Left lung (tissue), 10 donors: ENCODE measurements around the gene IFTAP. TPM values are rescaled to one million over a fixed set of nuclear protein-coding genes. Genes with fewer than 3 reads are reported as not detected.

Source experiments
- ATAC-seq: fragments of 200-7000 bp; cut with Tn5 transposase; one replicate; pipeline ENCODE4 v1.9.1; 2020; ENCODE audit warnings: moderate library complexity
- DNase-seq, 4 donors: peaks; one replicate each; pipeline ENCODE4 v3.0.0-alpha.2; 2013 to 2020
- H3K27ac ChIP-seq, 2 donors: fragments of 200-600 bp; sonication (generic) in 1 of 2; one replicate each; pipeline versions ENCODE4 v1.5.0 to v1.8.0; 2020 to 2021
- H3K27me3 ChIP-seq, 2 donors: fragments of 200-600 bp; sonication (generic) in 1 of 2; one replicate each; pipeline versions ENCODE4 v1.5.0 to v1.8.0; 2020 to 2021
- H3K36me3 ChIP-seq, 2 donors: fragments of 200-600 bp; sonication (generic) in 1 of 2; one replicate each; pipeline versions ENCODE4 v1.5.0 to v1.8.0; 2020 to 2021
- H3K4me1 ChIP-seq, 2 donors: fragments of 200-600 bp; one replicate each; pipeline ENCODE4 v1.8.0; 2021
- H3K4me3 ChIP-seq, 2 donors: fragments of 200-600 bp; sonication (generic) in 1 of 2; one replicate each; pipeline versions ENCODE4 v1.5.0 to v1.8.0; 2020 to 2021; ENCODE audit warnings: mild to moderate bottlenecking in 1 of 2
- H3K9me3 ChIP-seq, 2 donors: fragments of 200-600 bp; sonication (generic) in 1 of 2; one replicate each; pipeline versions ENCODE4 v1.5.0 to v1.8.0; 2020 to 2021
- intact Hi-C, 2 donors: fragments of 100-400 bp; cut with DNase I; formaldehyde crosslinking; loops; one replicate each; pipeline versions ENCODE4 v1.11.2 to v1.14.2; 2022
- polyA plus RNA-seq, 6 donors: library from polyadenylated mRNA; unstranded; fragments of 120-200 nt; gene quantifications; one replicate each; pipeline ENCODE4 v1.2.1, GENCODE V29; 2013; ENCODE audit not compliant: insufficient read length in 6 of 6
- total RNA-seq, 2 donors: library from RNA; stranded (reverse); fragmentation: NEBNext Ultra II Directional; extraction: Animal tissue kit (Norgen Biotek cat#: 25700); gene quantifications; one replicate each; pipeline ENCODE4 v1.2.1, GENCODE V29; 2021
- TF ChIP-seq, protein P1 (sequence below), 2 donors: fragments of 200-600 bp; sonication (generic) in 1 of 2; IDR thresholded peaks; one replicate each; pipeline versions ENCODE4 v1.5.0 to v1.8.0; 2021; ENCODE audit warnings: antibody characterized with exemption in 2 of 2
- donor health status: DM: no; HTN: yes; CAD: no.
- donor health status: DM: no; HTN: no; CAD: no.

Gene IFTAP
- total and polyA plus RNA-seq, 8 donors: 11.8 to 53.9 (median 48.4) TPM

- Histone ChIP-seq H3K36me3 (no peaks in the 10 kb centered on the region), H3K4me1 (peaks cover 0 to 6% of the 10 kb centered on the region in 2 donors), H3K27ac (no peak overlapping the region), H3K4me3 (no peak overlapping the region), H3K9me3 (no peaks in the 10 kb centered on the region), H3K27me3 (peaks cover 10 to 43% of the 10 kb centered on the region in 2 donors)
- ATAC-seq (no peak), DNase-seq (no peak)
- intact Hi-C loops: no loop called here
- TF ChIP-seq, protein P1, sequence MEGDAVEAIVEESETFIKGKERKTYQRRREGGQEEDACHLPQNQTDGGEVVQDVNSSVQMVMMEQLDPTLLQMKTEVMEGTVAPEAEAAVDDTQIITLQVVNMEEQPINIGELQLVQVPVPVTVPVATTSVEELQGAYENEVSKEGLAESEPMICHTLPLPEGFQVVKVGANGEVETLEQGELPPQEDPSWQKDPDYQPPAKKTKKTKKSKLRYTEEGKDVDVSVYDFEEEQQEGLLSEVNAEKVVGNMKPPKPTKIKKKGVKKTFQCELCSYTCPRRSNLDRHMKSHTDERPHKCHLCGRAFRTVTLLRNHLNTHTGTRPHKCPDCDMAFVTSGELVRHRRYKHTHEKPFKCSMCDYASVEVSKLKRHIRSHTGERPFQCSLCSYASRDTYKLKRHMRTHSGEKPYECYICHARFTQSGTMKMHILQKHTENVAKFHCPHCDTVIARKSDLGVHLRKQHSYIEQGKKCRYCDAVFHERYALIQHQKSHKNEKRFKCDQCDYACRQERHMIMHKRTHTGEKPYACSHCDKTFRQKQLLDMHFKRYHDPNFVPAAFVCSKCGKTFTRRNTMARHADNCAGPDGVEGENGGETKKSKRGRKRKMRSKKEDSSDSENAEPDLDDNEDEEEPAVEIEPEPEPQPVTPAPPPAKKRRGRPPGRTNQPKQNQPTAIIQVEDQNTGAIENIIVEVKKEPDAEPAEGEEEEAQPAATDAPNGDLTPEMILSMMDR (IDR thresholded peaks at IDR 0.05): no peak
Observed at GRCh38 chr11:36590513-36590912, 3.8 kb upstream of the IFTAP start.

GRCh38 chr11:36591433-36591832 lies 2.9 kb upstream of the IFTAP start:
- DNase-seq: no peak
- Histone ChIP-seq H3K36me3 (no peaks in the 10 kb centered on the region), H3K27me3 (peaks cover 10 to 43% of the 10 kb centered on the region in 2 donors), H3K4me3 (no peak overlapping the region), H3K9me3 (no peaks in the 10 kb centered on the region), H3K27ac (no peak overlapping the region), H3K4me1 (peaks cover 0 to 8% of the 10 kb centered on the region in 2 donors)
- intact Hi-C loops: no loop called here
- ATAC-seq: no peak
- TF ChIP-seq, protein P1 (IDR thresholded peaks at IDR 0.05): no peak

GRCh38 chr11:36596880-36597279 lies 2.6 kb downstream of the IFTAP start:
- Histone ChIP-seq H3K36me3 (no peaks in the 10 kb centered on the region), H3K4me1 (peaks cover 0 to 13% of the 10 kb centered on the region in 2 donors), H3K9me3 (no peaks in the 10 kb centered on the region), H3K4me3 (no peak overlapping the region), H3K27me3 (peaks cover 0 to 9% of the 10 kb centered on the region in 2 donors), H3K27ac (no peak overlapping the region)
- TF ChIP-seq, protein P1 (IDR thresholded peaks at IDR 0.05): no peak
- no peak for DNase-seq
- intact Hi-C loops: no loop called here
- no peak for ATAC-seq

GRCh38 chr11:36598051-36598450 lies 3.7 kb downstream of the IFTAP start, which contains the start of gene RAG2:
Gene RAG2 (minus strand): TSS chr11:36598236. CDS start chr11:36594168, 4,068 bp downstream.
- DNase-seq (no peak), ATAC-seq (no peak)
- H3K9me3 ChIP-seq: no peaks in the 10 kb centered on the region
- H3K27me3 ChIP-seq: peaks cover 0 to 2% of the 10 kb centered on the region in 2 donors
- no peak within 1 kb of the TSS for H3K27ac ChIP-seq
- intact Hi-C loops: no loop called here
- H3K4me3 ChIP-seq: no peak within 1 kb of the TSS
- H3K4me1 ChIP-seq: peaks cover 0 to 13% of the 10 kb centered on the region in 2 donors
- H3K36me3 ChIP-seq: no peaks in the 10 kb centered on the region
- TF ChIP-seq, protein P1 (IDR thresholded peaks at IDR 0.05): no peak

DNA sequence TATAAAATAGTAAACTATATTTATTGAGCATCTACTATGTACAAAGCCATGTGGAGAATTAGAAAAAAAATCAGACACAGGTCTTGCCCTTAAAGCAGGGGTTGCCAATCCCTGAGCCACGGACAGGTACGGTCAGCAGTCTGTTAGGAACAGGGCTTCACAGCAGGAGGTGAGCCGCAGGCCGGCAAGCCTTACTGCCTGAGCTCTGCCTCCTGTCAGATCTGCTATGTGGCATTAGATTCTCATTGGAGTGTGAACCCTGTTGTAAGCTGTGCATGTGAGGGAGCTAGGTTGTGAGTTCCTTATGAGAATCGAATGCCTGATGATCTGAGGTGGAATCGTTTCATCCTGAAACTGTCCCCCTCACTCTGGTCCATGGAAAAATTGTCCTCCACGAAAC lies 5.9 kb downstream of the IFTAP start:
- Histone ChIP-seq H3K27me3 (no peaks in the 10 kb centered on the region), H3K4me1 (peaks cover 0 to 10% of the 10 kb centered on the region in 2 donors), H3K27ac (no peak overlapping the region), H3K36me3 (no peaks in the 10 kb centered on the region), H3K9me3 (no peaks in the 10 kb centered on the region), H3K4me3 (no peak overlapping the region)
- no peak for DNase-seq
- ATAC-seq: no peak
- intact Hi-C loops: no loop called here
- TF ChIP-seq, protein P1 (IDR thresholded peaks at IDR 0.05): no peak
